HEK293T (cell line): ENCODE data around the gene CNPY1.

Experiments used
- CTCF ChIA-PET: fragments of 350-600 bp; formaldehyde crosslinking; extraction: SDS; loops from one replicate; lab custom pipeline; 2021; ENCODE audit warnings: antibody characterized with exemption, inconsistent platforms; lab: Yijun Ruan, JAX
- POLR2A ChIA-PET: fragments of 350-600 bp; formaldehyde crosslinking; extraction: SDS; loops from one replicate; lab custom pipeline; 2020; ENCODE audit warnings: antibody characterized with exemption, inconsistent platforms; lab: Yijun Ruan, JAX
- DNase-seq: peaks from one replicate; pipeline ENCODE4 v3.0.0; 2012; ENCODE audit warnings: mixed read lengths; ENCODE audit errors: extremely low spot score
- ARNT ChIP-seq: fragments of 450-650 bp; IDR thresholded peaks from 2 replicates; pipeline ENCODE4 v1.6.1; 2017; ENCODE audit warnings: mild to moderate bottlenecking
- BHLHE40 ChIP-seq: fragments of 450-650 bp; IDR thresholded peaks from 2 replicates; pipeline ENCODE4 v1.6.1; 2016; ENCODE audit warnings: mild to moderate bottlenecking, moderate library complexity, borderline replicate concordance
- CTBP1 ChIP-seq: fragments of 450-650 bp; IDR thresholded peaks from 2 replicates; pipeline ENCODE4 v1.6.1; 2016; ENCODE audit warnings: borderline replicate concordance
- ELF4 ChIP-seq: fragments of 450-650 bp; IDR thresholded peaks from 2 replicates; pipeline ENCODE4 v1.6.1; 2017; ENCODE audit warnings: antibody characterized with exemption
- FOXA1 ChIP-seq: fragments of 450-650 bp; IDR thresholded peaks from 2 replicates; pipeline ENCODE4 v1.6.1; 2016; ENCODE audit warnings: mild to moderate bottlenecking
- FOXK2 ChIP-seq: fragments of 450-650 bp; IDR thresholded peaks from 2 replicates; pipeline ENCODE4 v1.6.1; 2016; ENCODE audit warnings: mild to moderate bottlenecking
- FOXM1 ChIP-seq: fragments of 450-650 bp; IDR thresholded peaks from 2 replicates; pipeline ENCODE4 v1.6.1; 2017; ENCODE audit warnings: mild to moderate bottlenecking, borderline replicate concordance
- HDGF ChIP-seq: fragments of 450-650 bp; IDR thresholded peaks from 2 replicates; pipeline ENCODE4 v1.6.1; 2017; ENCODE audit warnings: antibody characterized with exemption, borderline replicate concordance
- L3MBTL2 ChIP-seq: fragments of 450-650 bp; conservative IDR thresholded peaks from 2 replicates; pipeline ENCODE4 v1.6.1; 2016; ENCODE audit warnings: mild to moderate bottlenecking
- LEF1 ChIP-seq: fragments of 450-650 bp; IDR thresholded peaks from 2 replicates; pipeline ENCODE4 v1.6.1; 2017; ENCODE audit warnings: mild to moderate bottlenecking, borderline replicate concordance
- NFRKB ChIP-seq: fragments of 450-650 bp; IDR thresholded peaks from 2 replicates; pipeline ENCODE4 v1.6.1; 2016; ENCODE audit warnings: mild to moderate bottlenecking, moderate library complexity
- SP1 ChIP-seq: fragments of 450-650 bp; IDR thresholded peaks from 2 replicates; pipeline ENCODE4 v1.6.1; 2017
- SUZ12 ChIP-seq: fragments of 450-650 bp; IDR thresholded peaks from 2 replicates; pipeline ENCODE4 v1.6.1; 2016; ENCODE audit warnings: mild to moderate bottlenecking
- TARDBP ChIP-seq: fragments of 450-650 bp; IDR thresholded peaks from 2 replicates; pipeline ENCODE4 v1.6.1; 2016
- ZNF384 ChIP-seq: fragments of 450-650 bp; IDR thresholded peaks from 2 replicates; pipeline ENCODE4 v1.6.1; 2016
- TF ChIP-seq, protein P1 (sequence below): fragments of 450-650 bp; IDR thresholded peaks from 2 replicates; pipeline ENCODE4 v1.6.1; 2016

Gene CNPY1

DNA sequence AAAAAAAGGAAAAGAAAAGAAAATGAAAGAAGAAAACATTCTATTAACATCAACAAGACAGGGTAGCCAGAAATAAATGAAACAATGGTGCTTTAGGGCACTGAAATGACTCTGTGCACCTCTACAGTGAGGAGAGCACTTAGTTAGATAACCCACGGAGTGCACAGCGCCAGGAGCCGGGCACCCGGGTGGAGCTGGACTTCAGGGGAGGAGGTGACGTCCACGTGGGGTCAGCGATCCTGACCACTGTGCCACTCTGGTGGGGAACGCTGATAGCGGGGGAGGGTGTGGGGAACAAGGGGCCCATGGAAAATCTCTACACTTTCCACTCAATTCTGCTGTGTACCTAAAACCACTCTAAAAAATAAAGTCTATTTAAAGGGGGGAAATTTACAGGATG is 15.7 kb upstream of the CNPY1 start:
- ChIA-PET CTCF (no interaction called here), POLR2A (no interaction called here)
- TF ChIP-seq ARNT = no peak
- TF ChIP-seq, protein P1, sequence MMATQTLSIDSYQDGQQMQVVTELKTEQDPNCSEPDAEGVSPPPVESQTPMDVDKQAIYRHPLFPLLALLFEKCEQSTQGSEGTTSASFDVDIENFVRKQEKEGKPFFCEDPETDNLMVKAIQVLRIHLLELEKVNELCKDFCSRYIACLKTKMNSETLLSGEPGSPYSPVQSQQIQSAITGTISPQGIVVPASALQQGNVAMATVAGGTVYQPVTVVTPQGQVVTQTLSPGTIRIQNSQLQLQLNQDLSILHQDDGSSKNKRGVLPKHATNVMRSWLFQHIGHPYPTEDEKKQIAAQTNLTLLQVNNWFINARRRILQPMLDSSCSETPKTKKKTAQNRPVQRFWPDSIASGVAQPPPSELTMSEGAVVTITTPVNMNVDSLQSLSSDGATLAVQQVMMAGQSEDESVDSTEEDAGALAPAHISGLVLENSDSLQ = no peak
- no peak for TF ChIP-seq FOXA1
- TF ChIP-seq ELF4 = no peak
- TF ChIP-seq FOXM1 = no peak
- TF ChIP-seq FOXK2 = no peak
- no peak for TF ChIP-seq NFRKB
- TF ChIP-seq L3MBTL2 = no peak
- TF ChIP-seq BHLHE40 = no peak
- TF ChIP-seq CTBP1 = no peak
- no peak for TF ChIP-seq SP1
- TF ChIP-seq LEF1 = no peak
- no peak for TF ChIP-seq HDGF
- TF ChIP-seq SUZ12 = no peak
- TF ChIP-seq TARDBP = no peak
- no peak for TF ChIP-seq ZNF384
- no peak for DNase-seq

DNA sequence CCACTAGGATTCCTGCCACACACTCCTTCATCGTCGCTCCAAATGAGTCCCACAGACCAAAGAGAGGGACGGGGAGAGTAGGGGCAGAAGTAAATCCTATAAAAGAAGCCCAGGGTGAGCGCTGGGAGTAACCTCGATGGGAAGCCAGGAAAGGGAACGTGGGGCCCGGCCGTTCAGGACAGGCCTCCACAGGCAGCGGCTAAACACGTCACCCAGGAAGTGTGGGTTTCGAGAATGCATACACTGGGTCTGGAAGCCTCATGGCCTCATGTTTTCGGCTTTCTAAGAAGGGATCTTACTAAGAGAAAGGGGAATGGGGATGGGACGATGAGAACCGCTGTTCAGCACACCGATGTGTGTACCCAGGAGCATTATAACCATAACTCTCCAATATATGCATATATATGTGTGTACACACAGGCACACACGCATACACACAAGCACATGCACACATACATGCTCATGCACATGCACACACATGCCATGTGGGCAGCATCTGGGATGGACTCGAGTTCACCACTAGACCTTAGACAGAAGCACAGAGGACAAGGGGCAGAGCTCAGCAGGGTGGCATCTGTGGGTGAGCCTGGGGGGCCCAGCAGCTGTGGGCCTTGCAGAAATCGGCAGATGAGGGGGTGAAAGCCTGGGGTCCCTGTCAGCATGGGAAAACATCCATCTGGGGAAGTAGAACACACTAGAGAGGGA is 14.8 kb upstream of the CNPY1 start:
- CTCF ChIA-PET = no interaction called here
- no peak for DNase-seq
- TF ChIP-seq FOXK2 (no peak), L3MBTL2 (no peak), TARDBP (no peak), ARNT (no peak), ELF4 (no peak), HDGF (no peak), ZNF384 (no peak)
- TF ChIP-seq, protein P1 = no peak

DNA sequence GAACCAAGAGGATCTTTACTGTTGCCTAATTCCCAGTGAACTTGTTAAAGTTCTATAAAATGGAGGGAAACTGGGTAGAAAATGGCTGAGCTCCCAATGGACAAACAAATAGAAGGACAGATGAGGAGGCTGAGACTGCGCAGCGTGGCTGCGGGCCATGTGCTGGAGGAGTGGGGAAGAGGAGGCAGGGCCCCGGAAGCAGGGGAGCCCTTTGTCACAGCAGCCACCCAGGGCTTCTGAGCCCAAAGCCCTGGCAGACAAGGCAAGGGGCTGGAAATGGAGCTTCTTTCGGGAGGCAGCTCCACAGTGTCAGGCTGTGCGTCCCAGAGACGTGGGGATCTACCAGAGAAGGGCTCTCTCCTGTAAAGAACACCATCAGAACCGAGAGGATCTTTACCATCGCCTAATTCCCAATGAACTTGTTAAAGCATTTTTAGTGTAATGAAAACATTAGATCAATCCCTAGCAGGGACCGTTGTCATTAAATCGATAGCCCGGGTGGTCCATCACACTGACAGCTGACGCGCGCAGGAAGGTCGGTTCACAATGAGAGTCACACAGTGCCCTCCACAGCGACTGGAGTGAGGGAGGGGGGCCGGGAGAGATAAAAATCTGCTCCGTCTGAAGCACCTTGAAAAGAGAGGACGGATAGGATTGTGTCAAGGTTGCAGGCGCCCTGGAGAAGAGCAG is 14.0 kb upstream of the CNPY1 start:
- ChIA-PET CTCF (no interaction called here), POLR2A (no interaction called here)
- DNase-seq = no peak
- TF ChIP-seq HDGF (no peak), ARNT (no peak)

More for the DNA sequence above, 14.8 kb upstream of the CNPY1 start:
- POLR2A ChIA-PET = no interaction called here

DNA sequence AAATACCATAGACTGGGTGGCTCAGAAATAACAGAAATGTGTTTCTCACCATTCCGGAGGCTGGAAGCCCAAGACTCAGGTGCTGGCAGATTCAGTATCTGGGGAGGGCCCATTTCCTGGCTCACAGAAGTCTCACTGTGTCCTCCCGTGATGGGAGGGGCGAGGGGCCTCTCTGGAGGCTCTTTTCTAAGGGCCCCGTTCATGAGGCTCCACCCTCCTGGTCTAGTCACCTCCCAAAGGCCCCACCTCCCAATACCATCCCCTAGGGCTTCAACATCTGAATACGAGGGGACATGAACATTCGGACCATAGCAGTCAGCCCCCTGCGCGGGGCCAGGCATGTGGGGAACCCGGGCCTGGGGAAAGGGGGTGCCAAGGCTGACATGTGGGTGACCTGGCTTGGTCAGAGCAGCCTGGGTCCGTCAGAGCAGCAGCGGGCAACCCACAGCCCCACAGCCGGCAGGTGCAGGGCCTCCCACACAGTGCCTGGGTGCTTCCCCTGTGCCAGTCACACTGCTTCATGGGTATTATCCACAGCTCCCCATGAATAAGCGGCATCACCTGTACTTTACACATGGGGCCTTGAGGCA is 13.3 kb upstream of the CNPY1 start:
- CTCF ChIA-PET = no interaction called here
- DNase-seq = no peak
- no peak for TF ChIP-seq SUZ12
- no peak for TF ChIP-seq L3MBTL2
- TF ChIP-seq ELF4 = no peak
- TF ChIP-seq FOXM1 = no peak
- no peak for TF ChIP-seq FOXK2
- TF ChIP-seq LEF1 = no peak
- no peak for TF ChIP-seq ARNT
- TF ChIP-seq, protein P1 = no peak
- no peak for TF ChIP-seq TARDBP
- no peak for TF ChIP-seq NFRKB
- TF ChIP-seq HDGF = no peak
- TF ChIP-seq CTBP1 = no peak
- no peak for TF ChIP-seq BHLHE40
- POLR2A ChIA-PET = no interaction called here

DNA sequence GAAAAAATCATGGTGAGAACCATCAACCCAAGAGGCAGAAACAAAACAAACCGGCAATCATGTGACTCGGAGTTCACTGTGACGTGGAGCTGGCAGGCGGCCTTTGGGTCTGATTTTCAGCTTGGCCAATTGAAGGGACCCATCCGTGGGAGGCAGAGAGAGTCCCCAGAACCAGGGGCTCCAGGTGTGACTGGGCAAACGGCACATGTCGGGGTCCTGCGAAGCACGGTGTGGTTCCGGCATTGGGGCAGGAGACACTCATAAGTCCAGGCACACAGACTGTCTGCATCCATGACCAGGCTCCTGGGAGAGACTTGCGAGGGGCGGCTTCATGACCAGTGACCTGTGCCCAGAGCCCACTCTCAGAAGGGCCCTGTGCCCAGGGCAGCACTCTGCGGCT is 12.6 kb upstream of the CNPY1 start:
- no peak for DNase-seq
- ChIA-PET POLR2A (no interaction called here), CTCF (no interaction called here)
- TF ChIP-seq ELF4 (no peak), NFRKB (no peak), LEF1 (no peak), TARDBP (no peak), SP1 (no peak), FOXA1 (no peak), FOXK2 (no peak)
- TF ChIP-seq, protein P1 = no peak
